Duodenal mucosa (tissue), 2 donors: ENCODE data around the gene NGLY1.

ENCODE experiments used
- H3K27ac ChIP-seq: one replicate; pipeline ENCODE4 v1.7.0; 2013; ENCODE audit warnings: low read depth, low read length
- H3K27me3 ChIP-seq, 2 donors: one replicate each; pipeline ENCODE4 v1.7.0; 2013; ENCODE audit warnings: low read length in 2 of 2, control low read depth in 1 of 2; ENCODE audit not compliant: insufficient read depth in 2 of 2, control insufficient read depth in 1 of 2
- H3K36me3 ChIP-seq, 2 donors: one replicate each; pipeline ENCODE4 v1.7.0; 2013; ENCODE audit warnings: low read length in 2 of 2, control low read depth in 1 of 2; ENCODE audit not compliant: insufficient read depth in 2 of 2, control insufficient read depth in 1 of 2
- H3K4me1 ChIP-seq, 2 donors: one replicate each; pipeline ENCODE4 v1.7.0; 2013; ENCODE audit warnings: low read length in 2 of 2, control low read depth in 1 of 2; ENCODE audit not compliant: insufficient read depth in 2 of 2, control insufficient read depth in 1 of 2
- H3K4me3 ChIP-seq, 2 donors: one replicate each; pipeline ENCODE4 v1.7.0; 2013; ENCODE audit warnings: low read length in 2 of 2, low read depth in 1 of 2
- H3K9ac ChIP-seq, 2 donors: one replicate each; pipeline ENCODE4 v1.7.0; 2013; ENCODE audit warnings: low read length in 2 of 2, low read depth in 1 of 2
- H3K9me3 ChIP-seq, 2 donors: one replicate each; pipeline ENCODE4 v1.7.0; 2013; ENCODE audit warnings: low read length in 2 of 2, control low read depth in 1 of 2; ENCODE audit not compliant: control insufficient read depth in 1 of 2

NGLY1 gene

DNA sequence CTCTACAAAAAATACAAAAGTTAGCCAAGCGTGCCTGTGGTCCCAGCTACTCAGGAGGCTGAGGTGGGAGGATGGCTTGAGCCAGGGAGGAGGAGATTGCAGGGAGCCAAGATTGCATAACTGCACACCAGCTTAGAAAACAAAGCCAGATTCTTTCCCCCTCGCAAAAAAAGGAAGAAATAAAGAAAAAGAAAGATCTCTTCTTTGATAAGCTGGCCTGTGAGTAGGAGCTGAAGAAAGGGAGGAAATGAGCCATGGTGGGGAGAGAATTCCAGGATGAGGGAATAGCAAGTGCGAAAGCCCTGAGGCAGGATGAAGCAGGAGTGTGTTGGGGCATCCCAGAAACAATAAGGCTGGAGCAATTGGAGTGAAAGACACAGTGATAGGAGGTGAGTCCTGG lies 94.0 kb downstream of the NGLY1 start:
- H3K4me3 ChIP-seq: no peak overlapping the region
- no peaks in the 10 kb centered on the region for H3K36me3 ChIP-seq
- H3K9ac ChIP-seq: no peak overlapping the region
- H3K27ac ChIP-seq: no peak overlapping the region
- H3K4me1 ChIP-seq: no peaks in the 10 kb centered on the region
- H3K9me3 ChIP-seq: no peaks in the 10 kb centered on the region
- H3K27me3 ChIP-seq: peaks cover 0 to 8% of the 10 kb centered on the region in 2 donors

DNA sequence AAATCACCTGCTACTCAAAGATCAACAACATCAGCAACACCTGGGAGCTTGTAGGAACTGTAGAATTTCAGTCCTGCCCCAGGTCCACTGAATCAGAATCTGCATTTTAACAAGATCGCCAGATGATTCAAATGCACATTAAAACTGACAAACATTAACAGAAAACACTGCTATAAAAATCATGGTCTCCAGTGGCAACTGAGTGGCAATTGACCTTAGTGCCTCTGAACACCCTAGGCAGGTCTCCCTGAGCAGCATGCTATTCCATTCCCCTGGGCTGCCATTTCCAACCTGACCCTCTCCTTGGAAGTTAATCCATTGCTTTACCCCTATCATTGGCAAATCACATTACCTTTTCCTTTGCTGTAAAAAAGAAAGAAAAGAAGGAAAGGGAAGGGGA lies 95.5 kb downstream of the NGLY1 start:
- H3K36me3 ChIP-seq: no peaks in the 10 kb centered on the region
- peaks cover 0 to 8% of the 10 kb centered on the region in 2 donors for H3K27me3 ChIP-seq
- no peak overlapping the region for H3K27ac ChIP-seq
- H3K9me3 ChIP-seq: no peaks in the 10 kb centered on the region
- no peak overlapping the region for H3K4me3 ChIP-seq
- H3K9ac ChIP-seq: no peak overlapping the region
- H3K4me1 ChIP-seq: no peaks in the 10 kb centered on the region

DNA sequence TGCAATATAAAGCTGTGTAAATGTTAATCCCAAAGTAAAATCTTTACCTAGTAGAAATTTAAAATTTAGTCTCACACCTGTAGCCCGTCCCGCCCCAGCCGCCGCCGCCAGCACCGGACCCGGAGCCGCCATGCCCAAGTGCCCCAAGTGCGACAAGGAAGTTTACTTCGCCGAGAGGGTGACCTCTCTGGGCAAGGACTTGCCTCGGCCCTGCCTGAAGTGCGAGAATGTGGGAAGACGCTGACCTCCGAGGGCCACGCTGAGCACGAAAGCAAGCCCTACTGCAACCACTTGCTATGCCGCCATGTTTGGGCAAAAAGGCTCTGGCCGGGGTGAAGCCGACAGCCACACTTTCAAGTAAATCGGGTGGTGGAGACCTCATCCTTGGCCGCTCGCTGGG lies 96.5 kb downstream of the NGLY1 start:
- Histone ChIP-seq H3K9me3 (no peaks in the 10 kb centered on the region), H3K27me3 (peaks cover 0 to 7% of the 10 kb centered on the region in 2 donors), H3K4me1 (no peaks in the 10 kb centered on the region), H3K27ac (no peak overlapping the region), H3K4me3 (no peak overlapping the region), H3K36me3 (no peaks in the 10 kb centered on the region), H3K9ac (no peak overlapping the region)

DNA sequence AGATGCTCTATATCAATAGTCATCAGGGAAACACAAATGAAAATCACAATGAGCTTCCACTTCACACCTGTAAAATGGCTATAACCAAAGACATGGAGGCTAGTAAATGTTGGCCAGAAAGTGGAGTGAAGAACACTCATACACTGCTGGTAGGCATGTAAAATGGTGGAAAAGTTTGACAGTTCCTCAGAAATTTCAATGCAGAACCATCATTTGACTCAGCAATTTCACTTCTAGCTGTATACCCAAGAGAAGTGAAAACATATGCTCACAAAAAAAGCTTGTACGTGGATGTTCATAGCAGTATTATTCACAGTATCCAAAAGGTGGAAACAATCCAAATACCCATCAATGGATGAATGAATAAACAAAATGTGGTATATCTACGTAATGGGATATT lies 99.4 kb downstream of the NGLY1 start:
- Histone ChIP-seq H3K9ac (no peak overlapping the region), H3K36me3 (no peaks in the 10 kb centered on the region), H3K4me3 (no peak overlapping the region), H3K27ac (no peak overlapping the region), H3K4me1 (no peaks in the 10 kb centered on the region), H3K9me3 (no peaks in the 10 kb centered on the region), H3K27me3 (peaks cover 0 to 3% of the 10 kb centered on the region in 2 donors)

DNA sequence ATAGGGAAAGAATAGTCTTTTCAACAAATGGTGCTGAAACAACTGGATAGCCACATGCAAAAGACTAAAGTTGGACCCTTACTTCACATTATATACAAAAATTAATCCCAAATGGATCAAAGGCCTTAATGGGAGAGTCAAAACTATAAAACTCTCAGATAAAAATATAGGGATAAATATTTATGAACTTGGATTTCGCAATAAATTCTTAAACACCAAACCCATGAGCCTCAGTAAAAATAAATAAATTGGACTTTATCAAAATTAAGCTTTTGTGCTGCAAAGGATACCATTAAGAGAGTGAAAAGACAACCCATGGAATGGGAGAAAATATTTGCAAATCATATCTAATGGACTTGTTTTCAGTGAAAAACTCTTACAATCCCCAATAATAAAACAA lies 99.8 kb downstream of the NGLY1 start:
- H3K4me3 ChIP-seq: no peak overlapping the region
- H3K9me3 ChIP-seq: no peaks in the 10 kb centered on the region
- H3K9ac ChIP-seq: no peak overlapping the region
- H3K27ac ChIP-seq: no peak overlapping the region
- peaks cover 0 to under 1% of the 10 kb centered on the region in 2 donors for H3K27me3 ChIP-seq
- no peaks in the 10 kb centered on the region for H3K36me3 ChIP-seq
- H3K4me1 ChIP-seq: no peaks in the 10 kb centered on the region

DNA sequence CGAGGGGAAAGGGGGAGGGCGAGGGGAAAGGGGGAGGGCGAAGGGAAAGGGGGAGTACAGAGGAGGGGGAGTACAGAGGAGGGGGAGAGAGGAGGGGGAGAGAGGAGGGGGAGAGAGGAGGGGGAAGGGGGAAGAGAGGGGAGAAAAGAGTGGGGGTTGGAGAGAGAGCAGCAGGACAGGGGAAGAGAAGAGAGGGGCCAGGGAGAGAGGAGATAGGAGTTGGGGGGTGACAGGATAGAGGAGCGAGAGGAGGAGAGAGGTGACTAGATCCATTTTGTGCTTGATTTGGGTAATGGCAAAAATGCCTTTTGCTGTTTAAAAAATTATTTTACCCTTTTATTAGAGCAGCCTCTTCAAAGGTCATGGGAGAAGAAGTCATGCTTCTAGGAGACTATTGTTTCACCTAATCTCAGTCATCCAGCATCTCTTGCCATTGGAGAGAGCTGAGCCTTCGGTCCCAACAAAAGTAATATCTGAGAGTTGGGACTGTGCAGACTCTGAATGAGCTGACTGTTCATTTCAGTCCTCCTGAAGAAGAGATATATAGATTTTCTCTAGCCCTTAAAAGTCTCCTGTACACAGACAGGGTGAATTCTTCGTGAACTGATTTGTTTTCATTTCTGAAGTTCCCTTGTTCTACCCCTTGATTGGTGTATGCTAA lies 103.5 kb downstream of the NGLY1 start:
- no peaks in the 10 kb centered on the region for H3K4me1 ChIP-seq
- H3K27ac ChIP-seq: no peak overlapping the region
- H3K36me3 ChIP-seq: no peaks in the 10 kb centered on the region
- H3K9ac ChIP-seq: no peak overlapping the region
- no peaks in the 10 kb centered on the region for H3K9me3 ChIP-seq
- H3K27me3 ChIP-seq: no peaks in the 10 kb centered on the region
- H3K4me3 ChIP-seq: no peak overlapping the region

DNA sequence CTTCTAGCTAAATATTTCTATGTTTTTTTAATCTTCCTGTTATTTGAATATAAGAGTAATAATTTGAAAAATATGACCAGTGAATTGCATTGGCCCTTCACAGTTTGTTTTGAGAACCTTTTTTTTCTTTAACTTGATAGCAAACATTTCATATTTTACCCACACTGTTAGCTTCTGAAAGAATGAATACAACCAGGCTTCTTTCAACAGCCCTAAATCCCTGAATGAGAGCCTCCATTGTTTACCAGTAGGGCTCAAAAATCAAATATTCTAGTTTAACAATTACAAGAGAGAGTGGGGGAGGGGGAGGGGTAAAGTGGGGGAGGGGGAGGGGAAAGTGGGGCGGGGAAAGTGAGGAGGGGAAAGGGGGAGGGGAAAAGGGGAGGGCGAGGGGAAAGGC lies 104.1 kb downstream of the NGLY1 start:
- Histone ChIP-seq H3K4me3 (no peak overlapping the region), H3K27me3 (no peaks in the 10 kb centered on the region), H3K9me3 (no peaks in the 10 kb centered on the region), H3K27ac (no peak overlapping the region), H3K36me3 (no peaks in the 10 kb centered on the region), H3K9ac (no peak overlapping the region), H3K4me1 (no peaks in the 10 kb centered on the region)

DNA sequence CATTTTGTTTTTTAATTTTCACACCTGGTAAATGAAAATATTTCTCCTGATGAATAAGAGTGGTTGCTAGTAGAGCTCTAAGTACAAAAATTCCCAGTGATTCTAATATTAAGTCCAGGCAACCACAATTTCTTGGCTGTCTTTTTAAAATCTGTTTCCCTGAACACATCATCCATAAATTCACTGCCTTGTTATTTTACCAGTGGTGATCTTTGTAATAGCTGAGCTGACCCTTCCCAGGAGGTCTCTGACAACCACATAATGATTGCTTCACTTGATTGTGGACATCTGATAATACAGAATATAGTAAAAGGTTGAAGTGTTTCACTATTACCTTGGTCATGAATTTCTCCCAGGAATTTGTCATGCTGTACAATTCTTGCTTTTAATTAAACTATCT lies 104.7 kb downstream of the NGLY1 start:
- no peaks in the 10 kb centered on the region for H3K4me1 ChIP-seq
- H3K27ac ChIP-seq: no peak overlapping the region
- H3K36me3 ChIP-seq: no peaks in the 10 kb centered on the region
- H3K27me3 ChIP-seq: no peaks in the 10 kb centered on the region
- H3K9me3 ChIP-seq: no peaks in the 10 kb centered on the region
- H3K4me3 ChIP-seq: no peak overlapping the region
- H3K9ac ChIP-seq: no peak overlapping the region

DNA sequence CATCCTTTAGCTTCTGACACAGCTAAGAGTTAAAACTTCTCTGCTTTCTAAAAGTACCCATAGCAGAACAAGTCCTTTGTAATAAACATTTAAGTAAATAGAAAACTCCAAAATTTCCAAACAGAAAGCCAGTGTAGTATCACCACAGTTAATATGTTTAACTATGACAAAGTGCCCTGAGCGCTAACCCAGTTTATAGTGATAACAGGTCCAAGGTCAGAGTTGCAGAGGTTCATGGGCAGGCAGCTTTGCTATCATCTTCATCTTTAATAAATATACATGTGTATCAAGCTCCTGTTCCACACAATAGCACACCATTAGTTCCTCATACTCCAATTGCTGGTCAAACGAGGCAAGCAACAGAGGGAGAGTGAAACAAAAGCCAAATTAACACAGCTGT lies 106.1 kb downstream of the NGLY1 start:
- H3K36me3 ChIP-seq: no peaks in the 10 kb centered on the region
- no peak overlapping the region for H3K4me3 ChIP-seq
- no peak overlapping the region for H3K27ac ChIP-seq
- no peak overlapping the region for H3K9ac ChIP-seq
- no peaks in the 10 kb centered on the region for H3K27me3 ChIP-seq
- no peaks in the 10 kb centered on the region for H3K9me3 ChIP-seq
- no peaks in the 10 kb centered on the region for H3K4me1 ChIP-seq

DNA sequence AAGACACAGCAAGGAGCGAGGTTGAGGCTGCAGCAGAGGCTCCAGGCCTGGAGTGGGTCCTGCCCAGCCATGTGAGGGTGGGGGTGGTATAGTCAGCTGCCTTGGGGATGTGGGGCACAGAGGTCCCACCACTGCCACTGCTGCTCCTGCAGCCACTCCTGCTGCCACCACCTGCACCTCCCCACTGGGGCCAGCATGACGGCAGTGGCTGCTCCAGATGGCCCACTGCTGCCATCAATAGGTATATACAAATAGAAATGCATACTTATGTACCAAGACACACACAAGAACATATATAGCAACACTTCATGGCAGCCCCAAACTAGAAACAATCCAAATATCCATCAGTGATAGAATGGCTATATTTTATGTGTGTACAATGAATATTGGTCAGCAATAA lies 108.6 kb downstream of the NGLY1 start:
- Histone ChIP-seq H3K4me1 (no peaks in the 10 kb centered on the region), H3K36me3 (no peaks in the 10 kb centered on the region), H3K27ac (no peak overlapping the region), H3K4me3 (no peak overlapping the region), H3K9ac (no peak overlapping the region), H3K27me3 (no peaks in the 10 kb centered on the region), H3K9me3 (no peaks in the 10 kb centered on the region)
